Activated effector memory CD4-positive, alpha-beta T cell treated with anti-CD3 and anti-CD28 coated beads, Interleukin-2, amount 50 U/mL, for 16 hours (primary cell): ENCODE results near the gene PDLIM5.

ENCODE experiments used
- DNase-seq: peaks from one replicate; pipeline ENCODE4 v3.0.0-alpha.2; 2020

Gene PDLIM5

GRCh38 chr4:94428884-94429283 lies 22.9 kb upstream of the PDLIM5 start:
- no peak for DNase-seq

- DNase-seq = no peak
Measured at GRCh38 chr4:94430406-94430805, 21.3 kb upstream of the PDLIM5 start.

- no peak for DNase-seq
Measured at GRCh38 chr4:94431388-94431787, 20.4 kb upstream of the PDLIM5 start.

GRCh38 chr4:94434505-94434904 lies 17.2 kb upstream of the PDLIM5 start:
- no peak for DNase-seq

GRCh38 chr4:94435874-94436273 lies 15.9 kb upstream of the PDLIM5 start:
- DNase-seq = no peak

- no peak for DNase-seq
Measured at GRCh38 chr4:94436512-94436911, 15.2 kb upstream of the PDLIM5 start.

- no peak for DNase-seq
Measured at GRCh38 chr4:94439606-94440005, 12.1 kb upstream of the PDLIM5 start.

GRCh38 chr4:94441838-94442237 lies 9.9 kb upstream of the PDLIM5 start:
- DNase-seq = no peak

- DNase-seq = no peak
Measured at GRCh38 chr4:94442251-94442650, 9.5 kb upstream of the PDLIM5 start.

- DNase-seq = no peak
Measured at GRCh38 chr4:94446386-94446785, 5.4 kb upstream of the PDLIM5 start.

- DNase-seq = no peak
Measured at GRCh38 chr4:94447754-94448411, 3.9 kb upstream of the PDLIM5 start.

- no peak for DNase-seq
Measured at GRCh38 chr4:94448815-94449375, 2.8 kb upstream of the PDLIM5 start.

GRCh38 chr4:94451051-94451694 lies 569 bp upstream of the PDLIM5 start:
- DNase-seq = no peak

GRCh38 chr4:94452476-94453371 lies 982 bp downstream of the PDLIM5 start:
- peak; percentile 67 for DNase-seq

- DNase-seq = no peak
Measured at GRCh38 chr4:94453391-94453963, 1.7 kb downstream of the PDLIM5 start.

- DNase-seq = no peak
Measured at GRCh38 chr4:94454405-94454804, 2.7 kb downstream of the PDLIM5 start.

- DNase-seq = no peak
Measured at GRCh38 chr4:94455081-94455480, 3.3 kb downstream of the PDLIM5 start.

GRCh38 chr4:94457692-94458106 lies 6.0 kb downstream of the PDLIM5 start:
- no peak for DNase-seq

GRCh38 chr4:94458682-94459081 lies 6.9 kb downstream of the PDLIM5 start:
- DNase-seq = no peak

- DNase-seq = no peak
Measured at GRCh38 chr4:94459462-94460161, 7.9 kb downstream of the PDLIM5 start.

GRCh38 chr4:94461506-94461905 lies 9.8 kb downstream of the PDLIM5 start:
- no peak for DNase-seq

- no peak for DNase-seq
Measured at GRCh38 chr4:94462572-94462971, 10.8 kb downstream of the PDLIM5 start.
